Hepatocyte (in vitro differentiated cells): ENCODE results near the gene FGF1. TPM values are rescaled to one million over a fixed set of nuclear protein-coding genes. Genes with fewer than 3 reads are reported as not detected.
A peak's percentile ranks its signal among the peaks of the same experiment; 100 is the strongest.

Experiments
- DNase-seq: peaks from one replicate; pipeline ENCODE4 v3.0.0-alpha.2; 2016; ENCODE audit warnings: low spot score
- H2AFZ ChIP-seq: fragments of 200-600 bp; sonication (generic); 2 replicates; pipeline ENCODE4 v1.6.0; 2016; ENCODE audit warnings: antibody characterized with exemption, mild to moderate bottlenecking
- H3K27ac ChIP-seq: fragments of 200-600 bp; sonication (generic); 2 replicates; pipeline ENCODE4 v1.5.1; 2016; ENCODE audit warnings: mild to moderate bottlenecking
- H3K27me3 ChIP-seq: fragments of 200-600 bp; sonication (generic); 2 replicates; pipeline ENCODE4 v1.6.1; 2016
- H3K36me3 ChIP-seq: fragments of 200-600 bp; sonication (generic); replicated peaks from 2 replicates; pipeline ENCODE4 v1.5.1; 2016; ENCODE audit warnings: low read depth; ENCODE audit not compliant: insufficient read depth
- H3K4me1 ChIP-seq: fragments of 200-600 bp; sonication (generic); 2 replicates; pipeline ENCODE4 v1.5.1; 2016; ENCODE audit warnings: mild to moderate bottlenecking, moderate library complexity; ENCODE audit not compliant: insufficient read depth
- H3K4me2 ChIP-seq: fragments of 200-600 bp; sonication (generic); 2 replicates; pipeline ENCODE4 v1.6.0; 2016
- H3K4me3 ChIP-seq: fragments of 200-600 bp; sonication (generic); 2 replicates; pipeline ENCODE4 v1.5.1; 2016; ENCODE audit warnings: mild to moderate bottlenecking
- H3K79me2 ChIP-seq: fragments of 200-600 bp; sonication (generic); 2 replicates; pipeline ENCODE4 v1.6.0; 2017; ENCODE audit warnings: mild to moderate bottlenecking
- H3K9me2 ChIP-seq: fragments of 200-600 bp; sonication (generic); replicated peaks from 2 replicates; pipeline ENCODE4 v1.6.0; 2017; ENCODE audit warnings: mild to moderate bottlenecking; ENCODE audit not compliant: insufficient read depth
- H3K9me3 ChIP-seq: fragments of 200-600 bp; sonication (generic); 2 replicates; pipeline ENCODE4 v1.5.1; 2016; ENCODE audit warnings: low read depth, mild to moderate bottlenecking
- H4K20me1 ChIP-seq: fragments of 200-600 bp; sonication (generic); 2 replicates; pipeline ENCODE4 v1.6.0; 2016; ENCODE audit warnings: mild to moderate bottlenecking; ENCODE audit not compliant: insufficient read depth, poor library complexity, severe bottlenecking
- CTCF ChIP-seq: fragments of 200-600 bp; sonication (generic); IDR thresholded peaks from 2 replicates; pipeline ENCODE4 v1.5.1; 2016; ENCODE audit warnings: antibody characterized with exemption, mild to moderate bottlenecking; ENCODE audit not compliant: poor library complexity
- EZH2 ChIP-seq: fragments of 200-600 bp; sonication (generic); IDR thresholded peaks from 2 replicates; pipeline ENCODE4 v1.6.1; 2016; ENCODE audit warnings: antibody characterized with exemption, mild to moderate bottlenecking, borderline replicate concordance
- EZH2phosphoT487 ChIP-seq: fragments of 200-600 bp; sonication (generic); IDR thresholded peaks from one replicate; pipeline ENCODE4 v1.6.1; 2018; ENCODE audit warnings: antibody characterized with exemption, mild to moderate bottlenecking, low read depth, moderate library complexity; ENCODE audit not compliant: unreplicated experiment, severe bottlenecking
- whole genome bisulfite sequencing: methylation state at CpG from one replicate; pipeline ENCODE4 v1.1.6; 2016; ENCODE audit warnings: low lambda C conversion rate; ENCODE audit errors: missing lambda C conversion rate; 5-methylcytosine and 5-hydroxymethylcytosine counted together
- polyA plus RNA-seq: library from polyadenylated mRNA; unstranded; fragments of >200 nt; fragmentation: Nextera tagmentation; extraction: Ambion mirVana; gene quantifications from 2 replicates; pipeline ENCODE4 v1.2.1, GENCODE V29; 2016
- total RNA-seq: library from RNA; depleted of rRNA; stranded (reverse); fragments of >200 nt; gene quantifications from 2 replicates; pipeline ENCODE4 v1.2.3, GENCODE V29; 2014

The FGF1 gene
- total and polyA plus RNA-seq, 2 experiments from 2014 or later = 0.23 to 0.27 TPM

- peaks cover 8% of the 10 kb centered on the region for H3K4me1 ChIP-seq
- H3K27me3 ChIP-seq = peaks cover 8% of the 10 kb centered on the region
- no peaks in the 10 kb centered on the region for H3K9me3 ChIP-seq
- H3K27ac ChIP-seq = no peak overlapping the region
- H3K4me2 ChIP-seq = peak overlapping the region; percentile 84
- no peaks in the 10 kb centered on the region for H4K20me1 ChIP-seq
- no peaks in the 10 kb centered on the region for H3K36me3 ChIP-seq
- peak overlapping the region; percentile 55 for H2AFZ ChIP-seq
- H3K9me2 ChIP-seq = no peaks in the 10 kb centered on the region
- H3K4me3 ChIP-seq = no peak overlapping the region
- WGBS = 8% methylated on average over 31 of the region's 31 CpGs
- TF ChIP-seq EZH2 = no peak
- TF ChIP-seq EZH2phosphoT487 = no peak
- no peak for TF ChIP-seq CTCF
- no peaks in the 10 kb centered on the region for H3K79me2 ChIP-seq
- peak; percentile 33 for DNase-seq
These were observed 134.4 kb downstream of the FGF1 start for GRCh38 chr5:142551338-142552067.

GRCh38 chr5:142550471-142550870 is 135.4 kb downstream of the FGF1 start:
- no peak for TF ChIP-seq CTCF
- no peak for TF ChIP-seq EZH2
- TF ChIP-seq EZH2phosphoT487 = no peak

GRCh38 chr5:142549834-142550233 is 136.1 kb downstream of the FGF1 start:
- 74% methylated on average over 2 of the region's 2 CpGs for WGBS
- Histone ChIP-seq H3K9me3 (no peaks in the 10 kb centered on the region), H2AFZ (no peak overlapping the region), H3K36me3 (no peaks in the 10 kb centered on the region), H3K4me2 (no peak overlapping the region), H3K27me3 (peaks cover 8% of the 10 kb centered on the region), H3K79me2 (no peaks in the 10 kb centered on the region), H3K4me3 (no peak overlapping the region), H3K4me1 (peaks cover 8% of the 10 kb centered on the region), H4K20me1 (no peaks in the 10 kb centered on the region), H3K27ac (no peak overlapping the region), H3K9me2 (no peaks in the 10 kb centered on the region)
- DNase-seq = no peak
- TF ChIP-seq EZH2phosphoT487 = no peak
- TF ChIP-seq EZH2 = no peak
- no peak for TF ChIP-seq CTCF

More at GRCh38 chr5:142550471-142550870, 135.4 kb downstream of the FGF1 start:
- no peaks in the 10 kb centered on the region for H4K20me1 ChIP-seq
- H3K79me2 ChIP-seq = no peaks in the 10 kb centered on the region
- H3K27ac ChIP-seq = no peak overlapping the region
- no peak overlapping the region for H3K4me2 ChIP-seq
- H3K9me3 ChIP-seq = no peaks in the 10 kb centered on the region
- peaks cover 8% of the 10 kb centered on the region for H3K27me3 ChIP-seq
- no peak overlapping the region for H3K4me3 ChIP-seq
- WGBS = 93% methylated on average over 2 of the region's 2 CpGs
- H3K9me2 ChIP-seq = no peaks in the 10 kb centered on the region
- H3K4me1 ChIP-seq = peaks cover 8% of the 10 kb centered on the region
- no peak overlapping the region for H2AFZ ChIP-seq
- no peak for DNase-seq
- no peaks in the 10 kb centered on the region for H3K36me3 ChIP-seq
